ENCODE measurements around the gene RALGPS2. TPM values are rescaled to one million over a fixed set of nuclear protein-coding genes. Genes with fewer than 3 reads are reported as not detected.

RALGPS2 gene
- total RNA-seq, 1 donor from 2014 or later: 15.0 TPM

DNA sequence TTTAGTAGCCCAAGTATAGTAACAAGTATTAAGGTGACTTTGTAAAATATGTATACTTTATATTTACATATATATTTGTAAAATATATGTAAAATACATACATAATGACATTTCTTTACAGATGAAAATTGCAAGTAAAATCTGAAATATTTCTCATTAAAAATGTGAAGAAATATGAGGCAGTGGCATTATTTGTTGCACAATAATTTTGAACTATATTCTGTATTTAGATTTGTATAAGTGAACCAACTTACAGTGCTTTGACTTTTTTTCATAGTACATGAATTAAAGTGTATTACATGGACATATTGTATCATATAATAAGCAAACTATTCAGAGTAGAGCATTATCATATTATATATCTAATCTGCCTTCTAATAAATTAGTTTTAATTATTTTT, 85.5 kb downstream of the RALGPS2 start:
- TF ChIP-seq, protein P1, sequence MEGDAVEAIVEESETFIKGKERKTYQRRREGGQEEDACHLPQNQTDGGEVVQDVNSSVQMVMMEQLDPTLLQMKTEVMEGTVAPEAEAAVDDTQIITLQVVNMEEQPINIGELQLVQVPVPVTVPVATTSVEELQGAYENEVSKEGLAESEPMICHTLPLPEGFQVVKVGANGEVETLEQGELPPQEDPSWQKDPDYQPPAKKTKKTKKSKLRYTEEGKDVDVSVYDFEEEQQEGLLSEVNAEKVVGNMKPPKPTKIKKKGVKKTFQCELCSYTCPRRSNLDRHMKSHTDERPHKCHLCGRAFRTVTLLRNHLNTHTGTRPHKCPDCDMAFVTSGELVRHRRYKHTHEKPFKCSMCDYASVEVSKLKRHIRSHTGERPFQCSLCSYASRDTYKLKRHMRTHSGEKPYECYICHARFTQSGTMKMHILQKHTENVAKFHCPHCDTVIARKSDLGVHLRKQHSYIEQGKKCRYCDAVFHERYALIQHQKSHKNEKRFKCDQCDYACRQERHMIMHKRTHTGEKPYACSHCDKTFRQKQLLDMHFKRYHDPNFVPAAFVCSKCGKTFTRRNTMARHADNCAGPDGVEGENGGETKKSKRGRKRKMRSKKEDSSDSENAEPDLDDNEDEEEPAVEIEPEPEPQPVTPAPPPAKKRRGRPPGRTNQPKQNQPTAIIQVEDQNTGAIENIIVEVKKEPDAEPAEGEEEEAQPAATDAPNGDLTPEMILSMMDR (IDR thresholded peaks at IDR 0.05; ENCODE audit: insufficient read depth, low read length, severe bottlenecking): no peak
- DNase-seq (ENCODE audit: low read depth) (no peak), FAIRE-seq (no peak)

DNA sequence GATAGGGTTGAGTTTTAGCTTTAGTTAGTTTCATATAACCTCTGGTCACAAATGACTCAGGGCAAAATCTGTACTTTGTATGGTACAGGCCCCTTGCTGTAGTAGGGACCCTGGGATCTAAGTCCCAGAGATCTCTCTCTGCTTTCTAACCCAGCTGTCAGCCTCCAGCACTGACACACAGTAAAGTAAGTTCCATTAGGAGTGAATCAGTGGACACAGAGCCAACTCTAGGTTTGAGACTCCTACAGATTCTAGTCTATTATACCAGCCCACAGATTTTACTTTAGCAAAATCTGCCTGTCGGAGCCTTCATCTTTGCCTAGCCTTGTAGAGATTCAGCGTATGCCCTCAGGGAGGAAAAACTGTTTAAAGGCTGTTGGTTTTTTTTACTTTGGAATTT, 93.4 kb downstream of the RALGPS2 start:
- no peak for DNase-seq (ENCODE audit: low read depth)
- no peak for FAIRE-seq
- TF ChIP-seq, protein P1 (IDR thresholded peaks at IDR 0.05; ENCODE audit: insufficient read depth, low read length, severe bottlenecking): no peak
- Histone ChIP-seq H3K4me3 (ENCODE audit: low read depth, low read length) (no peak overlapping the region), H3K27me3 (ENCODE audit: control insufficient read depth, insufficient read depth, low read length) (no peaks in the 10 kb centered on the region), H3K36me3 (ENCODE audit: control insufficient read depth, insufficient read depth, low read length) (no peaks in the 10 kb centered on the region)

More for the DNA sequence above, 85.5 kb downstream of the RALGPS2 start:
- no peaks in the 10 kb centered on the region for H3K36me3 ChIP-seq (ENCODE audit: control insufficient read depth, insufficient read depth, low read length)
- no peaks in the 10 kb centered on the region for H3K27me3 ChIP-seq (ENCODE audit: control insufficient read depth, insufficient read depth, low read length)
- H3K4me3 ChIP-seq (ENCODE audit: low read depth, low read length): no peak overlapping the region

DNA sequence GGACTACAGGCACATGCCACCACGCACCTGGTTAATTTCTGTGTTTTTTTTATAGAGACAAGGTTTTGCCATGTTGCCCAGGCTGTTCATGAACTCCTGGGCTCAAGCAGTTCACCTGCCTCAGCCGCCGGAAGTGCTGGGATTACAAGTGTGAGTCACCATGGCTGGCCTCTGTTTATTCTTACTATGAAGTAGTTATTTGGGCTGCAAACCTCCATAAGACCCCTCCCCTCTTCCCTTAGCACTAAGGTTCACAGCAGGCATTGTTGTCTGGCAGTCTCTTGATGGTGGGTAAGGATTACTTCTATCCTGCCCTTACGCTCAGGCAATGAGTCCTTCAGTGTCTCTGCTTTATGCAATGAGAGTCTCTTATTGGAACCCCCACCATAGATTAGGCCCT, 94.1 kb downstream of the RALGPS2 start:
- DNase-seq (ENCODE audit: low read depth) (peak; percentile 5), FAIRE-seq (no peak)
- TF ChIP-seq, protein P1 (IDR thresholded peaks at IDR 0.05; ENCODE audit: insufficient read depth, low read length, severe bottlenecking): no peak
- no peaks in the 10 kb centered on the region for H3K27me3 ChIP-seq (ENCODE audit: control insufficient read depth, insufficient read depth, low read length)
- no peak overlapping the region for H3K4me3 ChIP-seq (ENCODE audit: low read depth, low read length)
- no peaks in the 10 kb centered on the region for H3K36me3 ChIP-seq (ENCODE audit: control insufficient read depth, insufficient read depth, low read length)

DNA sequence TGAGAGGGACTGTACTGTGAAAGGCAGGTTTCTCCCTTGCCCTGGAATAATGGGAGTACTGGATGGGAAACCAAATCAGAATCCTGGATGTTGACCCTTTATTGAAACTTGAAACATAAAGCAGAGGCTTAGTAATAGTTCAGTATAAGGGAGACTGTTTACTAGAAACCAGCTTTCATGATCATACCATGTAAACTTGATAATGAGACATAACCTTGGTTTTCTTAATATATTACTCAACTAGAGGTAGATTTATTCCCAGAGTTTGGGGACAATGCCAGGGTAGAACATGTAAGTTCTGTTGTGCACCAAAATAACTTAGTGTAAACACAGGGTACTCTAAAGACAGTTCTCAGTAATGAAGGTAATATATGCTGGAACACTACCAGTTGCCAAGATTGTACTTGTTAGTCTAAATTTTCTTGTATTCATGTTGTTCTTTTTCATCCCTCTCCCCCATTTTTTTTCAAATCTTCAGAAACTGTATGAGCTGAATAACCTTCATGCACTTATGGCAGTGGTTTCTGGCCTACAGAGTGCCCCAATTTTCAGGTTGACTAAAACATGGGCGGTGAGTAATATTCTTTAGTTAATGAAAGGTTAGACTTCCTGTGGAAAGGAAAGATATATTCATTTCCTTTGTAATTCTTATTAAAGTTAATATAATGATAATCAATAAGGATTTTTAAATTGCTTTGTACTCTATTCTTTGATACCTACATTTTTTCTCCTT, 96.3 kb downstream of the RALGPS2 start:
- H3K4me3 ChIP-seq (ENCODE audit: low read depth, low read length): no peak overlapping the region
- TF ChIP-seq, protein P1 (IDR thresholded peaks at IDR 0.05; ENCODE audit: insufficient read depth, low read length, severe bottlenecking): no peak
- no peak for DNase-seq (ENCODE audit: low read depth)
- FAIRE-seq: no peak
- no peaks in the 10 kb centered on the region for H3K27me3 ChIP-seq (ENCODE audit: control insufficient read depth, insufficient read depth, low read length)
- H3K36me3 ChIP-seq (ENCODE audit: control insufficient read depth, insufficient read depth, low read length): no peaks in the 10 kb centered on the region

DNA sequence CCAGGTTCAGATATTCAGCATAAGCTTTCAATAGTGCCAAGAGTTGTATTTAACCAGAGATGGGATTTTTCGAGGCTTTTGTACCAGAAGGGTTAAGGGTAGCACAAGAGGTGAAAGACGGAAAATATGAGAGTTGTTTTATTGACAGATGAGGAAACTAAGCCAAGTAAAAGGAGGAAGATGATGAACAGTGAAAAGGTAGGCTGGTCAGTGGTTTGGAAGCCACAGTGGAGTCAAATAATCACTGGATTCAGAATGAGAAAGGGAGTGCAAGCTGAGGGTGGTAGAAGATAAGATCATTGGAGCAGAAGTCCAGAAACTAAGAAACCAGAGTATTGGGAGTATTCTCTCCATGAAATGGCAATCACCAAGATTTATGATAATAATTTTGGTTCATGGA, 100.1 kb downstream of the RALGPS2 start:
- no peak overlapping the region for H3K4me3 ChIP-seq (ENCODE audit: low read depth, low read length)
- H3K27me3 ChIP-seq (ENCODE audit: control insufficient read depth, insufficient read depth, low read length): no peaks in the 10 kb centered on the region
- TF ChIP-seq, protein P1 (IDR thresholded peaks at IDR 0.05; ENCODE audit: insufficient read depth, low read length, severe bottlenecking): no peak
- no peaks in the 10 kb centered on the region for H3K36me3 ChIP-seq (ENCODE audit: control insufficient read depth, insufficient read depth, low read length)
- FAIRE-seq: no peak
- no peak for DNase-seq (ENCODE audit: low read depth)

DNA sequence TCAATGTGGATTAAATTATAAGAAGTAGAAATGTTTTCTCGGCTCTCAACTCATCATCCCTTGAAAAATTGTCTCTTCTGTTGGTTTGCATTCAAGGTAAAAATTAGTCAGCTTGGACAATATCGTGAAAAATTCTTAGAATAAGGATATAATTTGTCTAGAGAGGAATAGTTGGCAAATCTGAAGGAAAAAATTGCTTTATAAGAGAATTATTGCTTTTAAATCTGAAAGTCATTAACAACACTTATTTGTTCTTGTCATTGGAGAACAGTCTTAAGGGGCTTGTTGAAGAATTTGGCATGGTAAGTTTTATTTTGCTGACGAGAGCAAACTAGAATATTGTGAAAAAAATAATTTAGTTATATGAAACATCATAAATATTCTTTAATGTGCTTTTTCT, 119.4 kb downstream of the RALGPS2 start:
- TF ChIP-seq, protein P1 (IDR thresholded peaks at IDR 0.05; ENCODE audit: insufficient read depth, low read length, severe bottlenecking): no peak
- no peak for FAIRE-seq
- no peak overlapping the region for H3K4me3 ChIP-seq (ENCODE audit: low read depth, low read length)

More for the DNA sequence above, 119.4 kb downstream of the RALGPS2 start:
- no peaks in the 10 kb centered on the region for H3K36me3 ChIP-seq (ENCODE audit: control insufficient read depth, insufficient read depth, low read length)
- DNase-seq (ENCODE audit: low read depth): no peak
- no peaks in the 10 kb centered on the region for H3K27me3 ChIP-seq (ENCODE audit: control insufficient read depth, insufficient read depth, low read length)

Measured in bronchial epithelial cell (primary cell).